Fibroblast of lung (primary cell): ENCODE data around the gene TIMP2. TPM values are rescaled to one million over a fixed set of nuclear protein-coding genes. Genes with fewer than 3 reads are reported as not detected.

ENCODE experiments used
- DNase-seq, 2 donors: peaks; one replicate each; pipeline versions ENCODE4 v3.0.0 to v3.0.0-alpha.2; 2010; ENCODE audit warnings: low read depth in 2 of 2
- H2AFZ ChIP-seq: 2 replicates; pipeline ENCODE4 v1.5.1; 2012; ENCODE audit warnings: low read length, control low read depth, inconsistent platforms
- H3K27ac ChIP-seq: 2 replicates; pipeline ENCODE4 v1.5.1; 2011; ENCODE audit warnings: low read length, control low read depth; ENCODE audit not compliant: insufficient read depth
- H3K27me3 ChIP-seq: 2 replicates; pipeline ENCODE4 v1.5.1; 2011; ENCODE audit warnings: mild to moderate bottlenecking, low read length; ENCODE audit not compliant: control insufficient read depth, insufficient read depth
- H3K36me3 ChIP-seq: 2 replicates; pipeline ENCODE4 v1.5.1; 2011; ENCODE audit warnings: low read length; ENCODE audit not compliant: control insufficient read depth, insufficient read depth
- H3K4me1 ChIP-seq: 2 replicates; pipeline ENCODE4 v1.5.1; 2011; ENCODE audit warnings: low read length; ENCODE audit not compliant: control insufficient read depth, insufficient read depth; ENCODE audit errors: extremely low read depth
- H3K4me2 ChIP-seq: 2 replicates; pipeline ENCODE4 v1.5.1; 2011; ENCODE audit warnings: low read length, control low read depth; ENCODE audit not compliant: insufficient read depth; ENCODE audit errors: extremely low read depth
- H3K4me3 ChIP-seq, 4 experiments: fragments of 200-600 bp in 1 of 4; sonication (generic) in 1 of 4; replicated peaks in 1 of 4; 2 replicates each; pipeline ENCODE4 v1.5.1; 2011 to 2016; ENCODE audit warnings: low read length in 4 of 4, low read depth in 3 of 4, mild to moderate bottlenecking in 3 of 4, control low read depth in 2 of 4, inconsistent platforms in 1 of 4, mixed read lengths in 1 of 4; ENCODE audit not compliant: insufficient read depth in 1 of 4; ENCODE audit errors: control extremely low read depth in 1 of 4
- H3K79me2 ChIP-seq: 2 replicates; pipeline ENCODE4 v1.5.1; 2012; ENCODE audit warnings: mild to moderate bottlenecking, low read length, inconsistent platforms; ENCODE audit not compliant: control insufficient read depth, insufficient read depth
- H3K9ac ChIP-seq: 2 replicates; pipeline ENCODE4 v1.5.1; 2011; ENCODE audit warnings: mild to moderate bottlenecking, low read length, control low read depth; ENCODE audit not compliant: insufficient read depth
- H3K9me3 ChIP-seq: 2 replicates; pipeline ENCODE4 v1.5.1; 2012; ENCODE audit warnings: low read depth, low read length; ENCODE audit not compliant: control insufficient read depth, insufficient read depth
- H4K20me1 ChIP-seq: 2 replicates; pipeline ENCODE4 v1.5.1; 2011; ENCODE audit warnings: low read length; ENCODE audit not compliant: control insufficient read depth, insufficient read depth; ENCODE audit errors: extremely low read depth
- EZH2 ChIP-seq: IDR thresholded peaks from 2 replicates; pipeline ENCODE4 v1.5.1; 2012; ENCODE audit warnings: low read length, control low read depth, mild to moderate bottlenecking; ENCODE audit errors: missing control alignments
- polyA plus RNA-seq, 2 donors: library from polyadenylated mRNA; depleted of rRNA in 1 of 2; stranded (reverse) in 1 of 2; unstranded in 1 of 2; fragments of >200 nt; gene quantifications; 2 replicates each; pipeline ENCODE4 v1.2.1, GENCODE V29; 2011 to 2012; ENCODE audit warnings: missing spikeins in 1 of 2
- total RNA-seq: library from RNA; depleted of rRNA; stranded (reverse); fragments of >200 nt; gene quantifications from 2 replicates; pipeline ENCODE4 v1.2.1, GENCODE V29; 2014
- TF ChIP-seq, protein P1 (sequence below), 2 donors: IDR thresholded peaks in 1 of 2; conservative IDR thresholded peaks in 1 of 2; 1 replicate in 1 of 2; 2 replicates in 1 of 2; pipeline ENCODE4 v1.5.1; 2011 to 2012; ENCODE audit warnings: low read length in 2 of 2, control low read depth in 1 of 2, inconsistent platforms in 1 of 2, low read depth in 1 of 2, mild to moderate bottlenecking in 1 of 2

Gene TIMP2
- total and polyA plus RNA-seq, 2 donors (not counting 1 experiment from before 2014, with no cell fraction given) = 155 to 745 TPM

DNA sequence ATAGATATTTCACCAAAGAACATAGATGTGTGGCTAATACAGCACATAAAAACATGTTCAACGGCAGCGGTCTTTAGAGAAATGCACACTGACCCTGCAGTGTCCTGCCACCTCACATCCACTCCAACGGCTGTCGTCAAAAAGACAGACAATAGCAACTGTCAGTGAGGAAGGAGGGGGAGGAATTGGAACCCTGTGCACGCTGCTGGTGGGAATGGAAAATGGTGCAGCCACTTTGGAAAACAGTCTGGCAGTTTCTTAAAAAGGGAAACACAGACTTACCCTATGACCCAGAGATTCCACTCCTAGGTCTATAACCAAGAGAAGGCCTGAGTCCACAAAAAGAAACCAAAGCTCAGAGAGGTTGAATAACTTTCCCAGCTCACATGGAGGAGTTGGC is 29.9 kb downstream of the TIMP2 start:
- no peak overlapping the region for H3K4me3 ChIP-seq
- peak overlapping the region; percentile 26 for H3K27ac ChIP-seq
- no peak for TF ChIP-seq EZH2
- TF ChIP-seq, protein P1, sequence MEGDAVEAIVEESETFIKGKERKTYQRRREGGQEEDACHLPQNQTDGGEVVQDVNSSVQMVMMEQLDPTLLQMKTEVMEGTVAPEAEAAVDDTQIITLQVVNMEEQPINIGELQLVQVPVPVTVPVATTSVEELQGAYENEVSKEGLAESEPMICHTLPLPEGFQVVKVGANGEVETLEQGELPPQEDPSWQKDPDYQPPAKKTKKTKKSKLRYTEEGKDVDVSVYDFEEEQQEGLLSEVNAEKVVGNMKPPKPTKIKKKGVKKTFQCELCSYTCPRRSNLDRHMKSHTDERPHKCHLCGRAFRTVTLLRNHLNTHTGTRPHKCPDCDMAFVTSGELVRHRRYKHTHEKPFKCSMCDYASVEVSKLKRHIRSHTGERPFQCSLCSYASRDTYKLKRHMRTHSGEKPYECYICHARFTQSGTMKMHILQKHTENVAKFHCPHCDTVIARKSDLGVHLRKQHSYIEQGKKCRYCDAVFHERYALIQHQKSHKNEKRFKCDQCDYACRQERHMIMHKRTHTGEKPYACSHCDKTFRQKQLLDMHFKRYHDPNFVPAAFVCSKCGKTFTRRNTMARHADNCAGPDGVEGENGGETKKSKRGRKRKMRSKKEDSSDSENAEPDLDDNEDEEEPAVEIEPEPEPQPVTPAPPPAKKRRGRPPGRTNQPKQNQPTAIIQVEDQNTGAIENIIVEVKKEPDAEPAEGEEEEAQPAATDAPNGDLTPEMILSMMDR (conservative IDR thresholded peaks at IDR 0.05 in 1 of 2, IDR thresholded peaks at IDR 0.05 in 1 of 2; ENCODE audit: low read depth in 1 of 2, low read length in 2 of 2) = no peak
- peaks cover 2% of the 10 kb centered on the region for H4K20me1 ChIP-seq
- H3K79me2 ChIP-seq = peaks cover 96% of the 10 kb centered on the region
- no peaks in the 10 kb centered on the region for H3K27me3 ChIP-seq
- H3K9ac ChIP-seq = no peak overlapping the region
- peaks cover 21% of the 10 kb centered on the region for H3K4me1 ChIP-seq
- peak overlapping the region; percentile 58 for H3K4me2 ChIP-seq
- no peak overlapping the region for H2AFZ ChIP-seq
- no peak for DNase-seq
- H3K9me3 ChIP-seq = no peaks in the 10 kb centered on the region
- H3K36me3 ChIP-seq = peaks cover 25% of the 10 kb centered on the region

DNA sequence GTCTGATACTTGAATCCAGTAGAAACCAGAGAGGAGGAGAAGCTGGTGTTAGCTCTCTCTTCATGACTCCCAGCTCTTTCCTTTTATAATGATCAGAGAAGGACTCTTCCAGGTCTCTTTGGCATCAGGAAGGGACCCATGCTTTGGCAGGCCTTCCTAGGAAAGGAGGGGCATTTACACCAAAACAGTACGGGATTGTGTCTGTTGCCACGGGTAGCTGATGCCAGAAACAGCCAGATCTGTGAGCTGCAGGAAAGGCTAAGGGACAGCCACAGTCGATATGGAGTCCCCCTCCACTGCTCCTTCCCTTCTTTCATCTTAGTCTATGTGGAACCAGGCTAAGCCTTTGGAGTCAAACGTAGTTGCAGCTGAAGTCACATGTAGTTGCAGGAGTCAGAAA is 31.5 kb downstream of the TIMP2 start:
- DNase-seq = no peak
- Histone ChIP-seq H3K79me2 (peaks cover 95% of the 10 kb centered on the region), H4K20me1 (peaks cover 2% of the 10 kb centered on the region)

DNA sequence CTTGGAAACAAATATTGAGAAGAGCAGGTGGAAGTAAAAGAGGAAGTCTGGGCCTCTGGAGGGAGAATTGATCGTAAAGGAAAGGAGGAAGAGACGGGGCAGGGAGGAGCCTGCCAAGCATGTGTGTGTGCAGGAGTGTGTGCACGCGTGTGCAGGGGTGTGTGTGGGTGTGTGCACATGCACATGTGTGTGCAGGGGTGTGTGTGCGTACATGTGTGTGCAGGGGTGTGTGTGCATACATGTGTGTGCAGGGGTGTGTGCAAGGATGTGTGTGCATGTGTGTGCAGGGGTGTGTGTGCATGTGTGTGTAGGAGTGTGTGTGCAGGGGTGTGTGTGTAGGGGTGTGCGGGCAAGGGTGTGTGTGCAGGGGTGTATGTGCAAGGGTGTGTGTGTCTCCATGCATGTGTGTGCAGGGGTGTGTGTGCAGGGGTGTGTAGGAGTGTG is 32.2 kb downstream of the TIMP2 start:
- Histone ChIP-seq H2AFZ (no peak overlapping the region), H3K4me2 (no peak overlapping the region), H4K20me1 (peaks cover 2% of the 10 kb centered on the region), H3K36me3 (peaks cover 20% of the 10 kb centered on the region), H3K4me1 (peaks cover 20% of the 10 kb centered on the region), H3K9me3 (no peaks in the 10 kb centered on the region), H3K9ac (no peak overlapping the region), H3K4me3 (no peak overlapping the region), H3K27ac (no peak overlapping the region), H3K79me2 (peaks cover 95% of the 10 kb centered on the region), H3K27me3 (no peaks in the 10 kb centered on the region)
- TF ChIP-seq, protein P1 (conservative IDR thresholded peaks at IDR 0.05 in 1 of 2, IDR thresholded peaks at IDR 0.05 in 1 of 2; ENCODE audit: low read depth in 1 of 2, low read length in 2 of 2) = no peak
- no peak for TF ChIP-seq EZH2
- no peak for DNase-seq

More for the DNA sequence above, 31.5 kb downstream of the TIMP2 start:
- Histone ChIP-seq H3K4me1 (peaks cover 24% of the 10 kb centered on the region), H3K9ac (no peak overlapping the region), H3K27ac (no peak overlapping the region), H3K4me3 (no peak overlapping the region), H3K27me3 (no peaks in the 10 kb centered on the region), H3K36me3 (peaks cover 23% of the 10 kb centered on the region), H3K9me3 (no peaks in the 10 kb centered on the region), H2AFZ (no peak overlapping the region), H3K4me2 (no peak overlapping the region)
- no peak for TF ChIP-seq EZH2
- TF ChIP-seq, protein P1 (conservative IDR thresholded peaks at IDR 0.05 in 1 of 2, IDR thresholded peaks at IDR 0.05 in 1 of 2; ENCODE audit: low read depth in 1 of 2, low read length in 2 of 2) = no peak
